GM19395 (cell line): Measurements from ENCODE around the gene CAPN12.

Experiments used
- ATAC-seq: cut with Tn5 transposase; IDR thresholded peaks from one replicate; pipeline ENCODE4 v1.9.1; 2021; ENCODE audit warnings: mild to moderate bottlenecking, moderate library complexity; ENCODE audit not compliant: unreplicated experiment

Gene CAPN12

GRCh38 chr19:38711726-38712153 is 32.5 kb downstream of the CAPN12 start:
- ATAC-seq = no peak

GRCh38 chr19:38710928-38711725 is 33.1 kb downstream of the CAPN12 start:
- no peak for ATAC-seq

- ATAC-seq = no peak
Measured at GRCh38 chr19:38710416-38710702, 33.9 kb downstream of the CAPN12 start.

- no peak for ATAC-seq
Measured at GRCh38 chr19:38709671-38710415, 34.4 kb downstream of the CAPN12 start.

GRCh38 chr19:38709119-38709518 is 35.2 kb downstream of the CAPN12 start:
- ATAC-seq = no peak

GRCh38 chr19:38708413-38709024 is 35.8 kb downstream of the CAPN12 start:
- no peak for ATAC-seq

GRCh38 chr19:38707512-38708114 is 36.7 kb downstream of the CAPN12 start:
- no peak for ATAC-seq

- no peak for ATAC-seq
Measured at GRCh38 chr19:38706792-38707511, 37.3 kb downstream of the CAPN12 start.

GRCh38 chr19:38705197-38706019 is 38.9 kb downstream of the CAPN12 start:
- no peak for ATAC-seq

- no peak for ATAC-seq
Measured at GRCh38 chr19:38704488-38705026, 39.7 kb downstream of the CAPN12 start.

GRCh38 chr19:38703509-38703908 is 40.8 kb downstream of the CAPN12 start:
- no peak for ATAC-seq

GRCh38 chr19:38702278-38702677 is 42.0 kb downstream of the CAPN12 start:
- no peak for ATAC-seq

GRCh38 chr19:38701455-38702063 is 42.7 kb downstream of the CAPN12 start:
- ATAC-seq = no peak

- no peak for ATAC-seq
Measured at GRCh38 chr19:38700902-38701454, 43.3 kb downstream of the CAPN12 start.

GRCh38 chr19:38700350-38700901 is 43.8 kb downstream of the CAPN12 start:
- no peak for ATAC-seq

GRCh38 chr19:38699647-38700349 is 44.5 kb downstream of the CAPN12 start:
- no peak for ATAC-seq

- ATAC-seq = no peak
Measured at GRCh38 chr19:38699027-38699346, 45.3 kb downstream of the CAPN12 start.
